Kidney (tissue), 14 donors: ENCODE measurements around the gene LCN15. TPM values are rescaled to one million over a fixed set of nuclear protein-coding genes. Genes with fewer than 3 reads are reported as not detected.
A peak's percentile ranks its signal among the peaks of the same experiment; 100 is the strongest.

Experiments used
- DNase-seq, 5 donors: peaks; one replicate each; pipeline ENCODE4 v3.0.0-alpha.2; 2013 to 2020
- FAIRE-seq: peaks from 2 replicates; lab custom pipeline; 2012; peaks lifted over from hg19 to GRCh38; lab: Jason Lieb, UNC
- H3K27ac ChIP-seq, 2 donors: one replicate each; pipeline ENCODE4 v1.7.0; 2013; ENCODE audit warnings: low read depth in 2 of 2, low read length in 2 of 2, inconsistent platforms in 1 of 2
- H3K27me3 ChIP-seq: one replicate; pipeline ENCODE4 v1.7.1; 2013; ENCODE audit warnings: low read length, inconsistent platforms; ENCODE audit not compliant: control insufficient read depth, insufficient read depth
- H3K36me3 ChIP-seq, 3 donors: one replicate each; pipeline versions ENCODE4 v1.7.0 to v1.7.1; 2013; ENCODE audit warnings: low read length in 3 of 3, control low read depth in 1 of 3, inconsistent platforms in 1 of 3; ENCODE audit not compliant: insufficient read depth in 3 of 3, control insufficient read depth in 2 of 3
- H3K4me1 ChIP-seq, 3 donors: one replicate each; pipeline versions ENCODE4 v1.7.0 to v1.7.1; 2013; ENCODE audit warnings: low read length in 3 of 3, inconsistent platforms in 1 of 3, low read depth in 1 of 3; ENCODE audit not compliant: control insufficient read depth in 2 of 3, insufficient read depth in 2 of 3
- H3K4me3 ChIP-seq, 3 donors: one replicate each; pipeline versions ENCODE4 v1.7.0 to v1.8.1; 2013; ENCODE audit warnings: low read length in 3 of 3, control low read depth in 1 of 3, inconsistent platforms in 1 of 3
- H3K9ac ChIP-seq, 3 donors: one replicate each; pipeline versions ENCODE4 v1.7.0 to v1.7.1; 2013; ENCODE audit warnings: low read length in 3 of 3, control low read depth in 1 of 3, inconsistent platforms in 1 of 3
- H3K9me3 ChIP-seq, 3 donors: one replicate each; pipeline versions ENCODE4 v1.7.0 to v1.7.1; 2013; ENCODE audit warnings: low read length in 3 of 3, control low read depth in 1 of 3, inconsistent platforms in 1 of 3; ENCODE audit not compliant: control insufficient read depth in 2 of 3, insufficient read depth in 1 of 3
- intact Hi-C: fragments of 100-400 bp; cut with DNase I; formaldehyde crosslinking; loops from one replicate; pipeline ENCODE4 v1.11.1; 2022
- polyA plus RNA-seq: library from polyadenylated mRNA; stranded (reverse); fragments of 350-450 nt; fragmentation: Illumina TruSeq; extraction: RNeasy Lipid Tissue Mini Kit (QIAGEN cat#74804); gene quantifications from one replicate; pipeline ENCODE4 v1.2.3, GENCODE V29; 2014; ENCODE audit warnings: low read depth, low replicate concordance; ENCODE audit not compliant: insufficient read depth
- total RNA-seq: library from RNA; stranded (reverse); fragmentation: NEBNext Ultra II Directional; extraction: Animal tissue kit (Norgen Biotek cat#: 25700); gene quantifications from one replicate; pipeline ENCODE4 v1.2.1, GENCODE V29; 2021
- TF ChIP-seq, protein P1 (sequence below): IDR thresholded peaks from 3 replicates; pipeline ENCODE4 v1.5.1; 2012; ENCODE audit warnings: mild to moderate bottlenecking, moderate library complexity, borderline replicate concordance; ENCODE audit not compliant: insufficient read depth; ENCODE audit errors: extremely low read depth
- donor health status: control.
- donor health status: control.
- donor health status: control.
- donor health status: control.
- donor health status: control.
- donor health status: DM: yes; HTN: yes; CAD: no.
- donor health status: Normal renal cell carcinoma (clear cell type).

LCN15 gene
- total and polyA plus RNA-seq, 2 donors from 2014 or later: not detected

DNA sequence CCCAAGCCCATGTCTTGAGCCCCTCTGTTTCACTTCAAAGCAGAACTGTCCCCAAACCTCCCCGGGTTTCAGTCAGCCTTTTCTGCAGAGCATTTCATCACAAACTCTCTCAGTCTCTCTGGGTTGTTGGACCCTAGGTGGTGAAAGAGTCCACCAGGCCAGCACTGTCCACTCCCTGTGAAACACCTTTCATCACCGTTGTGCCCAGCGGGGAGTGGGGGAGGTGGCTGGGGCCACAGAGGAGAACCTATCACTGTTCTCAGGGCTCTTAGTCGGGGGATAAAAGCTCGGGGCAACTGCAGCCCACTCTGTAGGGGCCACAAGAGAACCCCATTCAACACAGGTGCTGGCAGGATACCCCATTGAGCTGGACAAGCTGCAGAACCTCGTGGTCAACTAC lies 38.0 kb upstream of the LCN15 start:
- peak in 2 of 5 donors; percentile 43 to 46 for DNase-seq
- Histone ChIP-seq H3K9ac (no peak overlapping the region), H3K27ac (no peak overlapping the region), H3K27me3 (no peaks in the 10 kb centered on the region), H3K4me1 (peaks cover 0 to 25% (median 6%) of the 10 kb centered on the region in 3 donors), H3K9me3 (no peaks in the 10 kb centered on the region), H3K4me3 (no peak overlapping the region), H3K36me3 (peaks cover 0 to 5% (median 0%) of the 10 kb centered on the region in 3 donors)
- no peak for FAIRE-seq
- intact Hi-C loops: no loop called here
- TF ChIP-seq, protein P1, sequence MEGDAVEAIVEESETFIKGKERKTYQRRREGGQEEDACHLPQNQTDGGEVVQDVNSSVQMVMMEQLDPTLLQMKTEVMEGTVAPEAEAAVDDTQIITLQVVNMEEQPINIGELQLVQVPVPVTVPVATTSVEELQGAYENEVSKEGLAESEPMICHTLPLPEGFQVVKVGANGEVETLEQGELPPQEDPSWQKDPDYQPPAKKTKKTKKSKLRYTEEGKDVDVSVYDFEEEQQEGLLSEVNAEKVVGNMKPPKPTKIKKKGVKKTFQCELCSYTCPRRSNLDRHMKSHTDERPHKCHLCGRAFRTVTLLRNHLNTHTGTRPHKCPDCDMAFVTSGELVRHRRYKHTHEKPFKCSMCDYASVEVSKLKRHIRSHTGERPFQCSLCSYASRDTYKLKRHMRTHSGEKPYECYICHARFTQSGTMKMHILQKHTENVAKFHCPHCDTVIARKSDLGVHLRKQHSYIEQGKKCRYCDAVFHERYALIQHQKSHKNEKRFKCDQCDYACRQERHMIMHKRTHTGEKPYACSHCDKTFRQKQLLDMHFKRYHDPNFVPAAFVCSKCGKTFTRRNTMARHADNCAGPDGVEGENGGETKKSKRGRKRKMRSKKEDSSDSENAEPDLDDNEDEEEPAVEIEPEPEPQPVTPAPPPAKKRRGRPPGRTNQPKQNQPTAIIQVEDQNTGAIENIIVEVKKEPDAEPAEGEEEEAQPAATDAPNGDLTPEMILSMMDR: no peak

DNA sequence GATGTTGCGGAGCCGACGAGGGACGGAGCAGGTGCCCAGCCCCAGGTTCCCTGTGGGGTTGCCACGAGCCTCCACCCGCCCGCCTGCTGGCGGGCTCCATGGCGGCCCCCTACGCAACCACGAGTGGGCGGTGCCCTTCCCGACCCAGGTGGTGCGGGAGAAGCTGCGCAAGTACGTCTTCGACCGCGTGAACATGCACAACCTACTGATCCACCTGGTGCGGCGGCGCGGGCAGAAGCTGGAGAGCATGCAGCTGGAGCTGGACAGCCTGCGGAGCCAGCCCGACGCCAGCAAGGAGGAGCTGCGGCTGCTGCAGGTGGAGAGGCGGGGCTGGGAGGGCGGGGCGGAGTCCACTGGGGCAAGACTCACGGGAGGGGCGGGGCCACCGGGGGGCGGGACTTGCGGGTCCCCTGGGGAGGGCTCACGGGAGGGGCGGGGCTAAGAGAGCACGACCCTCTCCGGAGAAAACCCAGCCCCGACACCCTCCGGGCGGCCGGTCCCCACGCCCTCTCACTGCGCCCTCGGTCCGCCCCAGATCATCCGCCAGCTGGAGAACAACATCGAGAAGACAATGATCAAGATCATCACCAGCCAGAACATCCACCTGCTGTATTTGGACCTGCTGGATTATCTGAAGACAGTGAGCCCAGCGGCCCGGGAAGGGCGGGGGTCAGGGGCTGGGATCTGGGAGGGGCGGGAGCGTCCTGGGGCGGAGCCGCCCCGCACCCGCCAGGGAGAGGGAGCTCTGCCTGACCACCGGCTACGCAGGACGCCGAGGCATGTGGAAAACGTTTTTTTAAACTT lies 35.7 kb upstream of the LCN15 start:
- H3K4me3 ChIP-seq: peak overlapping the region; percentile 28 to 56 (median 53)
- no peak for FAIRE-seq
- peak overlapping the region in 1 of 3 donors; percentile 12 for H3K9ac ChIP-seq
- H3K9me3 ChIP-seq: no peaks in the 10 kb centered on the region
- intact Hi-C loops: loop anchor here (10.0 kb wide), 1 partner anchor 145 kb away; the partner anchor contains the start of genes C8G and FBXW5
- H3K4me1 ChIP-seq: peaks cover 0 to 17% (median 3%) of the 10 kb centered on the region in 3 donors
- peak overlapping the region in 1 of 2 donors; percentile 28 for H3K27ac ChIP-seq
- DNase-seq: peak; percentile 93 to 98 (median 95)
- H3K27me3 ChIP-seq: no peaks in the 10 kb centered on the region
- no peaks in the 10 kb centered on the region for H3K36me3 ChIP-seq
- TF ChIP-seq, protein P1: no peak

DNA sequence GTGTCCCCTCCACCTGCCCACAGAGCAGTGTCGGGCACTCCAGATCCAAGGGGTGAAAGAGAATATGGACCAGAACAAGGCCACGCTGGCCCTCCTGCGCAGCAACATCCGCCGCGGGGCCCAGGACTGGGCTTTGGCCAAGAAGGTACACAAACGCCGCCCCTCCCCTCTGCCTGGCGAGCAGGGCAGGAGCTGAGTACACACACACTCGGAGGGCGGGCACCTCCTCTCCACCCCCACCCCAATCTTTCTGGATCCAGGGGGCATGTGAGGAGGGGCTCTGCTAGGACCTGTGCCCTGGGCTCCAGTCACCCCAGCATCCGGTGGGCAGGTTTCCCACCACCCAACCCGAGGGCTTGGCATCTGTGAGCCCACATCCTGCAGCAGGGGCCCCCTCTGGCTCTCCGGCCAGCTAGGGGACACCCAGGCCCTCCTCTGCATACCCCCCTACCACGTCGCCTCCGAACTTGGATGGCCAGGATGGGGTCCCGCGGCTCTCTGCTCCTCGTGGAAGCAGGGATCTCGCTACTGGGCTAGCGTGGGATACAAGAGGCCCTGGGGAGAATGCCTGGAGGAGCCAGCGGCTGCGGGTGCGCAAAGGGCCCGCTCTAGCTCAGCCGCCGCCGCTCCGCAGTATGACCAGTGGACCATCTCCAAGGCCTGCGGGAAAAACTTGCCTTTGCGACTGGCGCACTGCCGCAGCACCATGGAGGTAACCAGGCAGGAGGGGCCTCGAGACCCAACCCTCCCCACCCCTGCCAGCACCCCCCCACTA lies 34.9 kb upstream of the LCN15 start:
- TF ChIP-seq, protein P1: no peak
- H3K27me3 ChIP-seq: no peaks in the 10 kb centered on the region
- peak overlapping the region in 1 of 3 donors; percentile 47 for H3K4me3 ChIP-seq
- no peaks in the 10 kb centered on the region for H3K9me3 ChIP-seq
- intact Hi-C loops: loop anchor here (10.0 kb wide), 1 partner anchor 146 kb away; the partner anchor contains the start of genes C8G and FBXW5
- DNase-seq (peak in 3 of 5 donors; percentile 45 to 81 (median 80)), FAIRE-seq (no peak)
- no peak overlapping the region for H3K27ac ChIP-seq
- peaks cover 0 to 17% (median 3%) of the 10 kb centered on the region in 3 donors for H3K4me1 ChIP-seq
- H3K36me3 ChIP-seq: no peaks in the 10 kb centered on the region
- peak overlapping the region in 1 of 3 donors; percentile 12 for H3K9ac ChIP-seq
